Endothelial cell of umbilical vein (primary cell): ENCODE data around the gene DDA1. TPM values are rescaled to one million over a fixed set of nuclear protein-coding genes. Genes with fewer than 3 reads are reported as not detected.

ENCODE experiments used
- BruUV-seq: library from RNA; stranded (reverse); fragments of 400-500 nt; replicated peaks from 2 replicates; lab custom pipeline; 2021; lab: Mats Ljungman, UMichigan
- CTCF ChIA-PET: fragments of 300-600, 350-600 bp; sonication (Branson Sonifier 250); formaldehyde crosslinking; loops from one replicate; lab custom pipeline; 2021; ENCODE audit warnings: antibody characterized with exemption, inconsistent platforms; lab: Charles Lee
- POLR2A ChIA-PET: fragments of 300-600, 350-600 bp; sonication (Branson Sonifier 250); formaldehyde crosslinking; loops from one replicate; lab custom pipeline; 2021; ENCODE audit warnings: antibody characterized with exemption, inconsistent platforms; lab: Charles Lee
- DNase-seq: peaks from one replicate; pipeline ENCODE4 v3.0.0-alpha.2; 2011; ENCODE audit warnings: low read depth, low spot score
- FAIRE-seq: peaks from 2 replicates; lab custom pipeline; 2011; peaks lifted over from hg19 to GRCh38; lab: Jason Lieb, UNC
- H2AFZ ChIP-seq: 2 replicates; pipeline ENCODE4 v1.6.0; 2012; ENCODE audit warnings: low read depth, low read length, control low read depth, inconsistent platforms
- H3K27ac ChIP-seq: 2 replicates; pipeline ENCODE4 v1.5.1; 2011; ENCODE audit warnings: low read depth, mild to moderate bottlenecking, control low read depth, low read length, moderate library complexity; ENCODE audit not compliant: insufficient read depth
- H3K27me3 ChIP-seq, 2 experiments: 2 replicates each; pipeline versions ENCODE4 v1.6.0 to v1.6.1; 2011; ENCODE audit warnings: low read length in 2 of 2, mixed read lengths in 1 of 2; ENCODE audit not compliant: control insufficient read depth in 2 of 2, insufficient read depth in 2 of 2
- H3K36me3 ChIP-seq, 2 experiments: 2 replicates in 1 of 2; 3 replicates in 1 of 2; pipeline ENCODE4 v1.5.1; 2011; ENCODE audit warnings: low read length in 2 of 2, mild to moderate bottlenecking in 1 of 2, moderate library complexity in 1 of 2; ENCODE audit not compliant: control insufficient read depth in 2 of 2, insufficient read depth in 2 of 2; ENCODE audit errors: extremely low read depth in 1 of 2
- H3K4me1 ChIP-seq: 3 replicates; pipeline ENCODE4 v1.5.1; 2011; ENCODE audit warnings: mild to moderate bottlenecking, low read length; ENCODE audit not compliant: control insufficient read depth, insufficient read depth; ENCODE audit errors: extremely low read depth
- H3K4me2 ChIP-seq: 2 replicates; pipeline ENCODE4 v1.6.1; 2011; ENCODE audit warnings: low read length, control low read depth, mixed read lengths; ENCODE audit not compliant: insufficient read depth
- H3K4me3 ChIP-seq, 3 experiments: fragments of 200-600 bp in 1 of 3; sonication (generic), shearing (Covaris generic) in 1 of 3; replicated peaks in 1 of 3; 2 replicates each; pipeline ENCODE4 v1.5.1; 2011 to 2016; ENCODE audit warnings: control low read depth in 3 of 3, low read length in 3 of 3, mild to moderate bottlenecking in 2 of 3, inconsistent platforms in 1 of 3, low read depth in 1 of 3, moderate library complexity in 1 of 3; ENCODE audit not compliant: insufficient read depth in 1 of 3
- H3K79me2 ChIP-seq: 2 replicates; pipeline ENCODE4 v1.6.0; 2012; ENCODE audit warnings: low read length, inconsistent platforms; ENCODE audit not compliant: control insufficient read depth, insufficient read depth
- H3K9ac ChIP-seq: replicated peaks from 2 replicates; pipeline ENCODE3; 2011; ENCODE audit warnings: low read length, control low read depth; ENCODE audit not compliant: insufficient read depth; ENCODE audit errors: extremely low read depth
- H3K9me1 ChIP-seq: replicated peaks from 3 replicates; pipeline ENCODE4 v1.6.0; 2011; ENCODE audit warnings: mild to moderate bottlenecking, low read length; ENCODE audit not compliant: control insufficient read depth, insufficient read depth; ENCODE audit errors: extremely low read depth
- H3K9me3 ChIP-seq: replicated peaks from 2 replicates; pipeline ENCODE4 v1.5.1; 2012; ENCODE audit warnings: low read length, inconsistent platforms; ENCODE audit not compliant: control insufficient read depth, insufficient read depth
- H4K20me1 ChIP-seq: replicated peaks from 2 replicates; pipeline ENCODE3; 2011; ENCODE audit warnings: mild to moderate bottlenecking, low read length; ENCODE audit not compliant: control insufficient read depth, insufficient read depth; ENCODE audit errors: extremely low read depth
- CTCF ChIP-seq, 2 donors: IDR thresholded peaks; 1 replicate in 1 of 2; 2 replicates in 1 of 2; pipeline ENCODE4 v1.5.1; 2011; ENCODE audit warnings: low read length in 2 of 2, mild to moderate bottlenecking in 2 of 2, moderate library complexity in 2 of 2, control low read depth in 1 of 2, inconsistent platforms in 1 of 2, low read depth in 1 of 2; ENCODE audit not compliant: insufficient read depth in 1 of 2; ENCODE audit errors: extremely low read depth in 1 of 2
- EZH2 ChIP-seq: IDR thresholded peaks from 2 replicates; pipeline ENCODE4 v1.6.1; 2012; ENCODE audit warnings: borderline replicate concordance, low read depth, mild to moderate bottlenecking, moderate library complexity, low read length, inconsistent platforms; ENCODE audit not compliant: severe bottlenecking
- FOS ChIP-seq: IDR thresholded peaks from 2 replicates; pipeline ENCODE4 v1.6.1; 2011; ENCODE audit warnings: mild to moderate bottlenecking, low read length, moderate library complexity, borderline replicate concordance; ENCODE audit not compliant: insufficient read depth
- JUN ChIP-seq: IDR thresholded peaks from 2 replicates; pipeline ENCODE4 v1.6.1; 2011; ENCODE audit warnings: borderline replicate concordance, low read depth; ENCODE audit not compliant: insufficient read length, insufficient read depth
- MAX ChIP-seq: IDR thresholded peaks from 2 replicates; pipeline ENCODE4 v1.6.1; 2011; ENCODE audit not compliant: insufficient read depth, insufficient read length
- MYC ChIP-seq: IDR thresholded peaks from one replicate; pipeline ENCODE4 v1.6.1; 2011; ENCODE audit warnings: mild to moderate bottlenecking, low read depth, low read length
- POLR2A ChIP-seq: IDR thresholded peaks from 2 replicates; pipeline ENCODE4 v1.6.1; 2012; ENCODE audit warnings: low read depth, mild to moderate bottlenecking, control low read depth, low read length
- POLR2AphosphoS5 ChIP-seq: IDR thresholded peaks from 2 replicates; pipeline ENCODE4 v1.6.1; 2012; ENCODE audit warnings: low read depth, mild to moderate bottlenecking, control low read depth, low read length, moderate library complexity; ENCODE audit not compliant: insufficient read depth
- dilution Hi-C: fragments of 300-500 bp; cut with MboI; formaldehyde crosslinking; loops from one replicate; pipeline ENCODE4 v1.15.0; 2019; ENCODE audit warnings: low sequenced_read_pairs; ENCODE audit not compliant: extremely low pct_ligation_motif_present
- intact Hi-C: fragments of 100-400 bp; cut with micrococcal nuclease; formaldehyde crosslinking; loops from one replicate; pipeline ENCODE4 v1.10.0; 2022
- polyA plus RNA-seq, 4 experiments: library from polyadenylated mRNA; depleted of rRNA in 3 of 4; stranded (reverse) in 3 of 4; unstranded in 1 of 4; fragments of >200 nt; gene quantifications; 2 replicates each; pipeline versions ENCODE4 v1.2.1 to v1.2.3, GENCODE V29; 2011 to 2012; ENCODE audit warnings: missing spikeins in 1 of 4
- total RNA-seq: library from RNA; stranded (reverse); gene quantifications from 2 replicates; pipeline ENCODE4 v1.2.3, GENCODE V29; 2021

The DDA1 gene
- total and polyA plus RNA-seq, 2 donors (not counting 3 experiments of a cell fraction or from before 2014, with no cell fraction given), result 52.9 to 64.7 TPM

- CTCF ChIA-PET, result interaction anchor here (1.3 to 2.6 kb wide), 5 partner anchors 30 to 54 kb away, joined by 3 to 10 read pairs (median 5); partner anchors contain the start of gene MRPL34
- peaks cover 4% of the 10 kb centered on the region for H3K79me2 ChIP-seq
Observed at GRCh38 chr19:17335575-17335974, 26.2 kb downstream of the DDA1 start.

GRCh38 chr19:17336872-17337674 lies 27.7 kb downstream of the DDA1 start, which contains the start of gene GTPBP3:
Gene GTPBP3, plus strand, starts transcription at chr19:17337553. Its CDS starts 59 bp downstream, at chr19:17337612.
- POLR2A ChIA-PET, result no interaction called here
- Histone ChIP-seq H3K9me3 (no peaks in the 10 kb centered on the region), H3K79me2 (peaks cover 4% of the 10 kb centered on the region), H2AFZ (peak within 1 kb of the TSS; percentile 70), H3K4me1 (peaks cover 14% of the 10 kb centered on the region), H3K27ac (peak within 1 kb of the TSS; percentile 45), H3K9me1 (no peaks in the 10 kb centered on the region), H3K4me3 (peak within 1 kb of the TSS; percentile 83 to 89 (median 88)), H3K27me3 (no peaks in the 10 kb centered on the region), H3K36me3 (no peaks in the 10 kb centered on the region), H3K4me2 (peak within 1 kb of the TSS; percentile 56), H4K20me1 (no peaks in the 10 kb centered on the region), H3K9ac (peak within 1 kb of the TSS; percentile 59)
- TSS peak; percentile 59 for BruUV-seq
- CTCF ChIA-PET, result interaction anchor here (2.2 to 2.6 kb wide), 2 partner anchors 49 to 53 kb away, joined by 9 to 10 read pairs; no protein-coding TSS in a partner anchor
- FAIRE-seq (peak; percentile 99), DNase-seq (peak; percentile 97)
- intact Hi-C loops (loop anchor here (1.0 kb wide), 1 partner anchor 45 kb away; no protein-coding TSS in a partner anchor), dilution Hi-C loops (no loop called here)
- TF ChIP-seq MAX, result peak; percentile 1
- no peak for TF ChIP-seq FOS
- TF ChIP-seq POLR2A, result peak; percentile 63
- no peak for TF ChIP-seq CTCF (IDR thresholded peaks at IDR 0.05; ENCODE audit: extremely low read depth in 1 of 2, insufficient read depth in 1 of 2, low read depth in 1 of 2, low read length in 2 of 2)
- TF ChIP-seq POLR2AphosphoS5, result peak; percentile 33
- no peak for TF ChIP-seq MYC

More at GRCh38 chr19:17335575-17335974, 26.2 kb downstream of the DDA1 start:
- no TSS peak for BruUV-seq
- H3K9me3 ChIP-seq, result no peaks in the 10 kb centered on the region
- H4K20me1 ChIP-seq, result no peaks in the 10 kb centered on the region
- DNase-seq (no peak), FAIRE-seq (no peak)
- no peaks in the 10 kb centered on the region for H3K36me3 ChIP-seq
- POLR2A ChIA-PET, result no interaction called here
- H3K4me1 ChIP-seq, result peaks cover 14% of the 10 kb centered on the region
- H3K27ac ChIP-seq, result no peak overlapping the region
- dilution Hi-C loops, result no loop called here
- intact Hi-C loops, result no loop called here
- no peaks in the 10 kb centered on the region for H3K9me1 ChIP-seq
- no peak overlapping the region for H3K4me3 ChIP-seq
- TF ChIP-seq EZH2 (no peak), JUN (no peak)
- peaks cover 0 to 3% of the 10 kb centered on the region in 2 experiments for H3K27me3 ChIP-seq
- no peak overlapping the region for H2AFZ ChIP-seq
- no peak overlapping the region for H3K9ac ChIP-seq
- H3K4me2 ChIP-seq, result no peak overlapping the region
